ENCODE data around the gene TMEM95. TPM values are rescaled to one million over a fixed set of nuclear protein-coding genes. Genes with fewer than 3 reads are reported as not detected.

TMEM95 gene
- total RNA-seq, 1 donor from 2014 or later = not detected

DNA sequence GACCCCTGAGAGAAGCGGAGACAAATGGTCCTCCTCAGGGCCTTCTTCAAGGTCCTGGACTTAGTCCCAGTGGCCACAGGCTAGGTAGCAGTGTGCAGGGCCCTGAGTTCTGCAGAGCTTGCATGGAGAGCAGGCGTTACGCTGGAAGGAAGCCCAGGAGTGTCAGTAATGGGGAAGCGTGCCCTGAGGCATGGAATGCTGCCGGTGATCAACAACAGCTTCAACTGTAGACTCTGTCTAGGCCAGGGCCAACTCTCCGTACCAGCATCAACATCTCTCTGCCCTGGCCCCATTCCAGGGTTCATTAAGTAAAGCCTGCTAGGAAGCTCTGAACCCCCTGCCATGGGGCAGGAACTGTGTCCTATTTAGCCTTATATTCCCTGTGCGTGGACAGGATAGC lies 25.4 kb downstream of the TMEM95 start:
- H3K27ac Mint-ChIP-seq = peak overlapping the region; percentile 75
- H3K36me3 Mint-ChIP-seq = no peaks in the 10 kb centered on the region
- H3K27me3 Mint-ChIP-seq = peaks cover 50% of the 10 kb centered on the region
- TF ChIP-seq, protein P1, sequence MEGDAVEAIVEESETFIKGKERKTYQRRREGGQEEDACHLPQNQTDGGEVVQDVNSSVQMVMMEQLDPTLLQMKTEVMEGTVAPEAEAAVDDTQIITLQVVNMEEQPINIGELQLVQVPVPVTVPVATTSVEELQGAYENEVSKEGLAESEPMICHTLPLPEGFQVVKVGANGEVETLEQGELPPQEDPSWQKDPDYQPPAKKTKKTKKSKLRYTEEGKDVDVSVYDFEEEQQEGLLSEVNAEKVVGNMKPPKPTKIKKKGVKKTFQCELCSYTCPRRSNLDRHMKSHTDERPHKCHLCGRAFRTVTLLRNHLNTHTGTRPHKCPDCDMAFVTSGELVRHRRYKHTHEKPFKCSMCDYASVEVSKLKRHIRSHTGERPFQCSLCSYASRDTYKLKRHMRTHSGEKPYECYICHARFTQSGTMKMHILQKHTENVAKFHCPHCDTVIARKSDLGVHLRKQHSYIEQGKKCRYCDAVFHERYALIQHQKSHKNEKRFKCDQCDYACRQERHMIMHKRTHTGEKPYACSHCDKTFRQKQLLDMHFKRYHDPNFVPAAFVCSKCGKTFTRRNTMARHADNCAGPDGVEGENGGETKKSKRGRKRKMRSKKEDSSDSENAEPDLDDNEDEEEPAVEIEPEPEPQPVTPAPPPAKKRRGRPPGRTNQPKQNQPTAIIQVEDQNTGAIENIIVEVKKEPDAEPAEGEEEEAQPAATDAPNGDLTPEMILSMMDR (conservative IDR thresholded peaks at IDR 0.05) = no peak
- H3K4me1 Mint-ChIP-seq (ENCODE audit: unreplicated experiment) = peaks cover 4% of the 10 kb centered on the region
- peaks cover 5% of the 10 kb centered on the region for H3K9me3 Mint-ChIP-seq
- DNase-seq (ENCODE audit: extremely low spot score, unreplicated experiment) = no peak
- peak overlapping the region; percentile 86 for H3K4me3 Mint-ChIP-seq

DNA sequence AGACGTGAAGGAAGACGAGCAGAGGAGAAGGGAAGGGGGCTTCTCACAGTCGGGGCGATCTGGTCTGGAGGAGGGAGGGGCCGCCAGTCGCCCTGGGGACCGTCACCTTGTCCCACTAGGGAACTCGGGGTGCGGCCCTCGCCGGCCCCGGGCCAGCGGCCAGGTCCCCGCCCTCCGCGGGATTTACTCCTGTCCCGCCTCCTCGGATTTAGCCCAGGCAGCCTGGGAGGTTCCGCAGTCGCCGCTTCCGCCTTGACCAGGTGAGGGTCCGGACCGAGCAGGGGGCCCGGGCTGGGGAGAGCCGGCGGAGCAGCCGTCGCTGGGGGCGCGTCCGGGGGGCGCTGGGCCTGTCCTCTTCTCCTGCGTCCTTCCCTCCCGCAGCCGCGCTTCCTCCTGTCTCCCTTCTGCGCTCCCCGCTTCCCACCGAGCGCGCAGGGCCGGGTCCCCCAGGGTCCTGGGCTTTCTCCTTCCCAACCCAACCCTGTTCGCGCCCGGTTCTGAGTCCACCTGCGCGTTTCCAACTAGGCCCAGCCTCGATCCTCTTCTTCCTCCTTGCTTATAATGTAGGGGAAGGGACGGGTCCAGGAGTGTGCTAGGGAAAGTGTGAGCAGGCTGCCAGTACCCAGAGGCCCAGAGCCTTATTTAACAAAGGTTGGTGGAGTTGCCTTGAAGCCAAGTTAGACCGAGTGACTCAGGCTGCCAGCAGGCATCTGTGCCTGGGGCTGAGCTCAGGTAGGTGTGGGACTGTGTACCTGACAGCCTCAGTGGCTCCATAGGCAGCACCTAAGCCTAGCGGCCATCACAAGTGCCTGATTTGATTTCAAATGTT lies 26.1 kb downstream of the TMEM95 start, which contains the start of gene TNK1:
TNK1 (plus strand) TSS at position 235 of the 829 bp plus-strand sequence. CDS start 1,838 bp downstream, outside the sequence.
- Mint-ChIP-seq H3K36me3 (peaks cover 4% of the 10 kb centered on the region), H3K9me3 (peaks cover 5% of the 10 kb centered on the region), H3K27me3 (peaks cover 50% of the 10 kb centered on the region), H3K27ac (peak within 1 kb of the TSS; percentile 80), H3K4me1 (ENCODE audit: unreplicated experiment) (peaks cover 4% of the 10 kb centered on the region), H3K4me3 (peak within 1 kb of the TSS; percentile 88)
- DNase-seq (ENCODE audit: extremely low spot score, unreplicated experiment) = no peak
- TF ChIP-seq, protein P1 (conservative IDR thresholded peaks at IDR 0.05) = no peak

DNA sequence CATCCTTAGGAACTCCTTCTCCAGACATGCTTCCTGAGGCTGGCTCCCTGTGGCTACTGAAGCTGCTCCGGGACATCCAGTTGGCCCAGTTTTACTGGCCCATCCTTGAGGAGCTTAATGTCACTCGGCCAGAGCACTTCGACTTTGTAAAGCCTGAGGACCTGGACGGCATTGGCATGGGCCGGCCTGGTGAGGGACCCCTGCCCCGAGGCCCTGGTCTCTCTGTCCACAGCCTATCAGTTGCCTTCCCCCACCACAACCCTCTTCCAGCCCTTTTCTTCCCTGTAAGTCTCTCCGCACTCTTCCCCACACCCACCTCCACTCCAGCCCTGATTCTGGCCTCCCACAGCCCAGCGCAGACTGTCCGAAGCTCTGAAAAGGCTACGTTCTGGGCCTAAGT lies 27.9 kb downstream of the TMEM95 start:
- TF ChIP-seq, protein P1 (conservative IDR thresholded peaks at IDR 0.05) = no peak
- Mint-ChIP-seq H3K27me3 (peaks cover 45% of the 10 kb centered on the region), H3K36me3 (peaks cover 4% of the 10 kb centered on the region), H3K4me3 (peak overlapping the region; percentile 41), H3K4me1 (ENCODE audit: unreplicated experiment) (peaks cover 4% of the 10 kb centered on the region), H3K9me3 (peaks cover 5% of the 10 kb centered on the region), H3K27ac (no peak overlapping the region)
- DNase-seq (ENCODE audit: extremely low spot score, unreplicated experiment) = no peak

DNA sequence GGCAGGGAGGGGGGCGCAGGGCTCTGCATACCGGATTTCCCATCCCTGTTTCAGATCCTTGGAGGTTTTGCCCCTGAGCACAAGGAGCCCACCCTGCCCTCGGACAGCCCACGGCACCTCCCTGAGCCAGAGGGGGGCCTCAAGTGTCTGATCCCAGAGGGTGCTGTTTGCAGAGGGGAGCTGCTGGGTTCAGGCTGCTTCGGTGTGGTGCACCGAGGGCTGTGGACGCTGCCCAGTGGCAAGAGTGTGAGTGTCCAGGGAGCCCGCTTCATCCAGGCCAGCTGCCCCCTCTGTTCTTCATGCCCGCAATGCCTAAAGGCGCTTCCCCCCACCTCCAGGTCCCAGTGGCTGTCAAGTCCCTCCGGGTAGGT lies 28.4 kb downstream of the TMEM95 start:
- peaks cover 4% of the 10 kb centered on the region for H3K36me3 Mint-ChIP-seq
- peaks cover 5% of the 10 kb centered on the region for H3K9me3 Mint-ChIP-seq
- H3K4me1 Mint-ChIP-seq (ENCODE audit: unreplicated experiment) = peaks cover 4% of the 10 kb centered on the region
- H3K27me3 Mint-ChIP-seq = peaks cover 45% of the 10 kb centered on the region
- H3K4me3 Mint-ChIP-seq = no peak overlapping the region
- no peak for DNase-seq (ENCODE audit: extremely low spot score, unreplicated experiment)
- TF ChIP-seq, protein P1 (conservative IDR thresholded peaks at IDR 0.05) = no peak
- no peak overlapping the region for H3K27ac Mint-ChIP-seq

DNA sequence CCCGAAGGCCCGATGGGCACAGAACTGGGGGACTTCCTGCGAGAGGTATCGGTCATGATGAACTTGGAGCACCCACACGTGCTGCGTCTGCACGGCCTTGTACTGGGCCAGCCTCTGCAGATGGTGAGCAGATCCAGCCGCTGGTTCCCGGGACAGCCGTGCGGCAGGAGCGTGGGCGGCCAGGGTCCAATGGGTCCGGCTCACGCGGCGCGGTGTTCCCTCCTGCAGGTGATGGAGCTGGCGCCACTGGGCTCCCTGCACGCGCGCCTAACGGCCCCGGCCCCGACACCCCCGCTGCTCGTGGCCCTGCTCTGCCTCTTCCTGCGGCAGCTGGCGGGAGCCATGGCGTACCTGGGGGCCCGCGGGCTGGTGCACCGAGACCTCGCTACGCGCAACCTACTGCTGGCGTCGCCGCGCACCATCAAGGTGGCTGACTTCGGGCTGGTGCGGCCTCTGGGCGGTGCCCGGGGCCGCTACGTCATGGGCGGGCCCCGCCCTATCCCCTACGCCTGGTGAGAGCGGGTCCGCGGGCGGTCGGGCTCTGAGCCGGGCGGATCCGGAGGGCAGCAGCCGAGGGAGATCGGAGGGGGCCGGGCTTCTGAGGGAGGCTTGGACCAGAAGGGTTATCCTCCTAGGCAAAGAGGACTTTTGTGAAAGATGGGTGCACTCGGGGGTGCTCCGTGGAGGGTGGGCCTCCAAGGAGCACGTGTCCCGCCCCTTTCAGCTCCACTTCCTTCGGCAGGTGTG lies 29.0 kb downstream of the TMEM95 start:
- no peak for DNase-seq (ENCODE audit: extremely low spot score, unreplicated experiment)
- Mint-ChIP-seq H3K4me1 (ENCODE audit: unreplicated experiment) (peaks cover 4% of the 10 kb centered on the region), H3K4me3 (peak overlapping the region; percentile 57), H3K36me3 (peaks cover 4% of the 10 kb centered on the region), H3K9me3 (peaks cover 5% of the 10 kb centered on the region), H3K27ac (no peak overlapping the region), H3K27me3 (peaks cover 45% of the 10 kb centered on the region)
- TF ChIP-seq, protein P1 (conservative IDR thresholded peaks at IDR 0.05) = no peak
